CD4-positive, alpha-beta T cell treated with Interleukin-4 for 1 hour (primary cell): ENCODE data around the gene SALL3.

Source experiments
- DNase-seq, 2 donors: peaks; one replicate each; pipeline ENCODE4 v3.0.0-alpha.2; 2020 to 2022

The SALL3 gene

GRCh38 chr18:79008356-79008940 lies 28.8 kb downstream of the SALL3 start:
- no peak for DNase-seq

DNA sequence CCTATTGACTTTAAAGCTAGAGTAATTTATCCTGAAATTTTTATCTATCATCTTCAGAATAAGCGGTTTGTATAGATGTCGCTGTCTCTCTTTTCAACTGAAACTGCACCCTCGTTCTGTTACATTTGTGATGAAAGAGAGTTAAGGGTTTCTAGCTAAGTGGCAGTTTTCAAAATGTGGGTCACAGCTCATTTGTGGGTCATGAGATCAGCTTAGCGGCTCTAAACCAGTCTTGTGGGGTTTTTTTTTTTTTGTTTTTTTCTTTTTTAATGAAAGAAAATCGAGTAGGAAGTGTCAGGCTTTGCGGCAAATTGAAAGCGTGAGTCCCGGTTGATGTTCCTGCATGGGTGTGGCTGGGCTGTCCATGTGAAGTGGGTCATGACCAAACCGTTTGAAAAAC lies 31.2 kb downstream of the SALL3 start:
- DNase-seq: peak in 1 of 2 donors; percentile 9

DNA sequence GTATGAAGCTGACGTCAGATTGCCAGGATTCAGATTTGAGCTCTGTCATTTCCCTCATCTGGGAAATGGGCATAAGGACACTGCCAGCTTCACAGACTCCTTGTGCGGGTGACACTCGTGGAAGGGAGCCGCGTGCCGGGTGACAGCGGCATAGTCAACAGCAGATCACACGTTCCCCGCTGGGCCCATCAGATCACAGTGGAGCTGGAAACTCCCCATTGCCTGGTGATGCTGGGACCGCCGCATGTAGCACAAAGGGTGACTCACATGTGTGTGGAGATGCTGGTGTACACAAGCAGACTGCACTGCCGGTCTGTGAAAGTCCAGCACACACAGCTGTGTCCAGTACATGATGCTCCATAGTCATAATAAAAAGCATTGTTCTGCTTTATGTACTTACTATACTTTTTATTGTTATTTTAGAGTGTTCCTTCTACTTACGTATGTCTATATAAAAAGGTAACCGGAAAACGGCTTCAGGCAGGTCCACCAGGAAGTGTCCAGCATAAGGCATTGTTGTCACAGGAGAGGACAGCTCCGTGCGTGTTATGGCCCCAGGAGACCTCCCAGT lies 31.8 kb downstream of the SALL3 start:
- DNase-seq: peak in 1 of 2 donors; percentile 9

DNA sequence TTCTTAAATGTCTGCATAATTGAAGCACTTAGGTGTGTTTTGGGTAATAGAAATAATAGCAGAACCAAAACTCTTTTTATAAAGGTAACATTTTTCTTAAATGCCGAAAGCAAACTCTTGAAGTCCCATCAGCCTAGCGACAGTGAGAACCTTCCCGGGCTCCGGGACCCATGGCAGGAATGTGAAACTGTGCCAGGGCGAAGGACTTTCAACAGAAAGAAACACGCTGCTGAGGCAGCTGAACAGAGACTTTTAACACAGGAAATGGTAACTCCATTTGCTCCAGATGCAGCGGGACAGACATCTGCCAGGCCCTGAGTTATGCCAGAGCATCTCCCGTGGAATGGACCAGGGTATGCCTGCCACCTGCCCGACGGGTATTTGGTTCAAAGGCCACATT lies 34.3 kb downstream of the SALL3 start:
- DNase-seq: no peak

DNA sequence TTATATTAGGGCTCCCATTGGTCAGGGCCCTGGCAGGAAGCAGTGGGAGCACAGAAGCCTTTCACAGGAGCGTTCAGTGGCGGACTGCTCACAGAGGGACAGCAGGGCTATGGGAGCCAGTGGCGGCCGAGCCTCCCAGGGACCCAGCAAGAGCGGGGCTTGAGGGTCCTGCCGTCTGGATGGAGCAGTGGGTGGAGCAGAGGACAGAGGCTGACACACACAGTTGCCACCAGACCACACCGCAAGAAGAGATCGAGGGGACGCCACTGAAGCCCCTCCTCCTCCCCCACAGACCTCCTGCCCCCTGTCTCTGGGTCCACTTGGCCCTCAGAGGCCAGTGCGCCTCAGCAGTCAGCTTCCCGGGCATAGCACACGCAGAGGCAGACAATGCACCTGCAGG lies 39.3 kb downstream of the SALL3 start:
- no peak for DNase-seq

DNA sequence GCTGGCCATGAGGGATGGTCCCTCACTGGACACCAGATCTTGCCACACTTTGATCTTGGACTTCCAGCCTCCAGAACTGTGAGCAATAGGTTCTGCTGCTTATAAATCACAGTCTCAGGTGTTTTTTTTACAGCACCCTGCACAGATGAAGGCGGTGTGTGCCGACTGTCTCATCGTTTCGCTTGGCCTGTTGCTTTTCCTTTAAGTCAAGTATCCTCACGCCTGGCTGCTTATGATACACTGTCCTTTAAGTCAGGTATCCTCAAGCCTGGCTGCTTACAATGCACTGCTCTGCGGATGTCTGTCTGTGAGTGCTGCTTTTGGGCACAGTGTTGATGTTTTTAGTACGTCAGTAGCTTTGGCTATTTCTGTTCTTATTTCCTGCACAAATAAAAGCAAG lies 40.3 kb downstream of the SALL3 start:
- no peak for DNase-seq

- DNase-seq: no peak
Measured at GRCh38 chr18:79022603-79023002, 43.0 kb downstream of the SALL3 start.

DNA sequence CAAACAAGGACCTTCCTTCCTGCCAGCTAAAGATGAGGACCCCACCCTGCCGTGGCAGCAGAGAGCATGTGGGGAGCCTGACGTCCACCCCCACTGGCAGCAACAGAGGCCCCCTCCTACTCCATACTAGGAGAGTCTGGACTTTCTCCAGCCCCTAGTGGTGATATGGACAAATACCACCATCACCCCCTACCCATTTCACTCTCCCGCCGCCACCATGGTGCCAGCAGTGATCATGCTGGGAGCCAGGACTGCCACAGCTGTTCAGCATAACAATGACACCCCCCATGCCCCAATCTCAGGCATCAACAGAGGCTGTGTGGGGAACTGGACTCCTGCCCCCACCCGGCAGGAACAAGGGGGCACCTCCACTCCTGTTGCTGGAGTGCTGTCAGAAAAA lies 46.9 kb downstream of the SALL3 start:
- no peak for DNase-seq

GRCh38 chr18:79030680-79031079 lies 51.1 kb downstream of the SALL3 start:
- DNase-seq: no peak

- no peak for DNase-seq
Measured at GRCh38 chr18:79042276-79042675, 62.7 kb downstream of the SALL3 start.

DNA sequence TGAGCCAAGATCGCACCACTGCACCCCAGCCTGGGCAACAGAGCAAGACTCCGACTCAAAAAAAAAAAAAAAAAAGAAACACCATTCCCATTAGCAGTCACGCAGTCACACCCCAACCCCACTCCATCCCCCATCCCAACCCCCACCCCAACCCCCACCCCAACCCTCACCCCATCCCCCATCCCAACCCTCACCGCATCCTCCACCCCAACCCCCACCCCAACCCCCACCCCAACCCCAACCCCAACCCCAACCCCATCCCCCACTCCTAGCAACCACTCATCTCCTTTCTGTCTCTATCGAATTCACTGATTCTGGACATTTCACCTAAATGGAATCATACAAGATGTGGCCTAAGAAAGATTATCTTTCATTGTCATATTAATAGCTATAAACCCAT lies 63.7 kb downstream of the SALL3 start:
- no peak for DNase-seq

GRCh38 chr18:79046522-79046921 lies 66.9 kb downstream of the SALL3 start:
- no peak for DNase-seq

DNA sequence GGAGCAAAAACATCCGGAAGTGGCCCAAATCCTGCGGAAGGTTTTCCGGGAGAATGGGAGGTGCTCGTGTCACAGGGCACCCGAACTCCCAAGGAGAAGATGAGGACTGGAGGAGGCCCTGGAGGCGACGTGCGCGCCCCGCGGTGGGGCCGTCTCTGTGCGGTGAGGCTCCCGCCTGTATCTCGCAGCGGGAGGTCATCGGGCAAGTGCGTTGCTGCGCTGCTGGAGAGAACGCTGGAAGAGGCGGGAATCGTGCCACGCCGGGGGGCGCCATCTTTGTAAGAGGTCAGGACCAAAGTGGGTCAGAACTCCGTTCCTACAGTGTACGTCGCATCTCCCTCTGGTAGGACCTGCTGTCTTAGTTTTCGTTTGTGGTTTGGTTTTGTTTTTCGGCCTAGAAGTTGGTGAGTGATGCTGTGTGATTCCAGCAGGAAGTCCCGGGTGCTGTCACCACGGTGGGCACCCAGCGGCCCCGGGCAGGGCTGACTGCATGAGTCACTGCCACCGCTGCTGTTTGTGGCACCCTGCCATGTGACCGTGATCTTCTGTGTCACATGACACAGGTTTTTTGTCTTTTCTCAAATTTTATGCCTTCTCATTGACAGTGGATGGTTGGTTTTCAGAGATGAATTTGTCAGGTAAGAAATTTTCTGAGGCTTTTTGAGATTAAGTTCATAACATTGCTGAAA lies 68.1 kb downstream of the SALL3 start:
- DNase-seq: no peak

GRCh38 chr18:79048245-79048632 lies 68.6 kb downstream of the SALL3 start:
- no peak for DNase-seq

DNA sequence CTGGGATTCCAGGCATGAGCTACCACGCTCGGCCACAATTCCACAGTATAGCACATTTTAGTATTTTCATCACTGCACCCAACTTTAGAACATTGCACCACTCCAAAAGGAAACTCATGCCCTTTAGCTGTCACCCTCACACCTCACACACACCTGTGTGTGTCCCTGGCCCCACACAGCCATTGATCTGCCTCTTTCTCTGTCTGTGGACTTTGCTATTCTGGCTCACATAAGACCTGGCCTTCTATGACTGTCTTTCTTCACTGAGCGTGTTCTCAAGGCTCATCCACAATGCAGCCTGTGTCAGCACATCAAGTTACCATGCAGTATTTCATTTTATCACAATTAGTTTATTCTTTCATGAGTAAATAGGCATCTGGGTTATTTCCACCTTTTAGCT lies 69.9 kb downstream of the SALL3 start:
- no peak for DNase-seq
